ENCODE measurements around the gene ZNF423.
"Not testable (repeated sequence)": the region's sequence is repeated elsewhere in the genome, so short reads cannot be mapped to it uniquely, and the experiment has no call there.

ZNF423 gene

GRCh38 chr16:49696414-49697101 is 159.4 kb downstream of the ZNF423 start:
- DNase-seq (ENCODE audit: low spot score), result no peak

- DNase-seq (ENCODE audit: low spot score), result no peak
Observed at GRCh38 chr16:49695782-49696413, 160.0 kb downstream of the ZNF423 start.

GRCh38 chr16:49693445-49693844 is 162.5 kb downstream of the ZNF423 start:
- DNase-seq (ENCODE audit: low spot score), result no peak

GRCh38 chr16:49690778-49691177 is 165.1 kb downstream of the ZNF423 start:
- DNase-seq (ENCODE audit: low spot score), result no peak

GRCh38 chr16:49688036-49688697 is 167.7 kb downstream of the ZNF423 start:
- DNase-seq (ENCODE audit: low spot score), result no peak

- no peak for DNase-seq (ENCODE audit: low spot score)
Observed at GRCh38 chr16:49687476-49688002, 168.4 kb downstream of the ZNF423 start.

- no peak for DNase-seq (ENCODE audit: low spot score)
Observed at GRCh38 chr16:49684696-49685095, 171.2 kb downstream of the ZNF423 start.

GRCh38 chr16:49682577-49683165 is 173.2 kb downstream of the ZNF423 start:
- no peak for DNase-seq (ENCODE audit: low spot score)

- DNase-seq (ENCODE audit: low spot score), result no peak
Observed at GRCh38 chr16:49681217-49681883, 174.6 kb downstream of the ZNF423 start.

GRCh38 chr16:49679095-49679494 is 176.8 kb downstream of the ZNF423 start:
- no peak for DNase-seq (ENCODE audit: low spot score)

- DNase-seq (ENCODE audit: low spot score), result not testable (repeated sequence)
Observed at GRCh38 chr16:49677661-49678060, 178.3 kb downstream of the ZNF423 start.

GRCh38 chr16:49675413-49675812 is 180.5 kb downstream of the ZNF423 start:
- DNase-seq (ENCODE audit: low spot score), result no peak

GRCh38 chr16:49674990-49675389 is 180.9 kb downstream of the ZNF423 start:
- no peak for DNase-seq (ENCODE audit: low spot score)

- DNase-seq (ENCODE audit: low spot score), result no peak
Observed at GRCh38 chr16:49674351-49674851, 181.5 kb downstream of the ZNF423 start.

- no peak for DNase-seq (ENCODE audit: low spot score)
Observed at GRCh38 chr16:49673442-49673841, 182.5 kb downstream of the ZNF423 start.

- no peak for DNase-seq (ENCODE audit: low spot score)
Observed at GRCh38 chr16:49672753-49673152, 183.2 kb downstream of the ZNF423 start.

GRCh38 chr16:49671333-49671732 is 184.6 kb downstream of the ZNF423 start:
- no peak for DNase-seq (ENCODE audit: low spot score)

GRCh38 chr16:49670627-49671026 is 185.3 kb downstream of the ZNF423 start:
- no peak for DNase-seq (ENCODE audit: low spot score)

GRCh38 chr16:49665482-49666230 is 190.3 kb downstream of the ZNF423 start:
- no peak for DNase-seq (ENCODE audit: low spot score)

- no peak for DNase-seq (ENCODE audit: low spot score)
Observed at GRCh38 chr16:49664221-49665215, 191.4 kb downstream of the ZNF423 start.

All from hematopoietic multipotent progenitor cell treated with erythropoietin and hydrocortisone succinate and interleukin-3 and kit ligand, for 17 days (in vitro differentiated cells).